22Rv1 (cell line): ENCODE results near the gene PLXNB1.

ENCODE experiments used
- ZFX ChIP-seq: fragments of 450-650 bp; IDR thresholded peaks from 2 replicates; pipeline ENCODE4 v1.6.1; 2017; ENCODE audit warnings: antibody characterized with exemption, borderline replicate concordance
- TF ChIP-seq, protein P1 (sequence below): fragments of 450-650 bp; IDR thresholded peaks from 2 replicates; pipeline ENCODE4 v1.5.1; 2017; ENCODE audit warnings: mild to moderate bottlenecking

DNA sequence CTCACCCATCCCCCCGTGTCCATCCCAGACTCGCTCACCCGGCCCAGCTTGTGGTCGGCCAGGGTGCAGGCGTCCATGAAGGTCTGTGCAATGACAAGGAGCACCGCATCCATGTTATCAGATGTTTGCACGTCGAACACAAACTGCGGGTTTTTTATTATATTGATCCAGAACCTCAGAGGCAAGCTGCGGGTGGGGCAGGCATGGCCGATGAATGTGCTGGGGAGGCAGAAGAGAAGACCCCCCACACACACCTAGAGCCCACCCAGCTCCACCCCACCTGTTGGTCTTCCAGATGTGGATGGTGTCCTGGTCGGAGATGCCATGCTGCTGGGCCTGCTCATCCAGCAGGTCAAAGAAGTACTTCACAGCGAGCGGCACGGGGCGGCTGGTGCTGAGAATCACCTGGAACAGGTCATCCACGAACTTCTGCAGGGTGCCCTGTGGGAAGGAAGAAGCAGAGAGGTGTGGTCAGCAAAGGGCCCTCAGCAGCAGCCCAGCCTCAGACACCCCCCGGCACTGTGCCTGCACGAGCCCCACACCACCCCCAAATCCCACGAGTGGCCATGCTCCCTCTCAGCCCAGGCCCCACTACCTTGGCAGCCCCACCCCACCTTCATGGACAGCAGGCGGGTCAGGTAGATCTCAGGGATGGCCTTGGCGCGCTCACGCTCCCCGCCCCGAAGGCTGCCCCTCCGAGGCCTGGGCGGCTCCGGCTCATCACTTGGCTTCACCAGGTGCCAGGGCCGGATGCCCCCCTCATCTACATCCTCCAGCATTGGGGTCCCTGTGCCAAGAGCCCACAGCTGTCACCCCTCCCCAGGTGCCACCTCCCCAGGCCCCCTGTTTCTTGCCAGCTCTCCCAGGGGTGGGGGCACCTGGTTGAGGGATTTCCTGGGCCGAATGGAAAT is 20.3 kb downstream of the PLXNB1 start:
- TF ChIP-seq, protein P1, sequence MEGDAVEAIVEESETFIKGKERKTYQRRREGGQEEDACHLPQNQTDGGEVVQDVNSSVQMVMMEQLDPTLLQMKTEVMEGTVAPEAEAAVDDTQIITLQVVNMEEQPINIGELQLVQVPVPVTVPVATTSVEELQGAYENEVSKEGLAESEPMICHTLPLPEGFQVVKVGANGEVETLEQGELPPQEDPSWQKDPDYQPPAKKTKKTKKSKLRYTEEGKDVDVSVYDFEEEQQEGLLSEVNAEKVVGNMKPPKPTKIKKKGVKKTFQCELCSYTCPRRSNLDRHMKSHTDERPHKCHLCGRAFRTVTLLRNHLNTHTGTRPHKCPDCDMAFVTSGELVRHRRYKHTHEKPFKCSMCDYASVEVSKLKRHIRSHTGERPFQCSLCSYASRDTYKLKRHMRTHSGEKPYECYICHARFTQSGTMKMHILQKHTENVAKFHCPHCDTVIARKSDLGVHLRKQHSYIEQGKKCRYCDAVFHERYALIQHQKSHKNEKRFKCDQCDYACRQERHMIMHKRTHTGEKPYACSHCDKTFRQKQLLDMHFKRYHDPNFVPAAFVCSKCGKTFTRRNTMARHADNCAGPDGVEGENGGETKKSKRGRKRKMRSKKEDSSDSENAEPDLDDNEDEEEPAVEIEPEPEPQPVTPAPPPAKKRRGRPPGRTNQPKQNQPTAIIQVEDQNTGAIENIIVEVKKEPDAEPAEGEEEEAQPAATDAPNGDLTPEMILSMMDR = no peak
- no peak for TF ChIP-seq ZFX
